Measurements from ENCODE around the gene TMPRSS11A.

Gene TMPRSS11A

GRCh38 chr4:67963356-67963755, at the start of gene TMPRSS11A:
TSS of gene TMPRSS11A (minus strand) at chr4:67963493. CDS start at chr4:67963393, 100 bp downstream.
- DNase-seq, result no peak

GRCh38 chr4:68011684-68012083, 48.4 kb upstream of the TMPRSS11A start:
- DNase-seq, result no peak

GRCh38 chr4:68002906-68003305, 39.6 kb upstream of the TMPRSS11A start:
- no peak for DNase-seq

- DNase-seq, result no peak
These were observed 32.8 kb upstream of the TMPRSS11A start for GRCh38 chr4:67996127-67996526.

GRCh38 chr4:67988991-67989390, 25.7 kb upstream of the TMPRSS11A start:
- no peak for DNase-seq

GRCh38 chr4:67983333-67983732, 20.0 kb upstream of the TMPRSS11A start:
- DNase-seq, result no peak

- no peak for DNase-seq
These were observed 17.2 kb upstream of the TMPRSS11A start for GRCh38 chr4:67980512-67980911.

- DNase-seq, result no peak
These were observed 10.3 kb upstream of the TMPRSS11A start for GRCh38 chr4:67973608-67974007.

- DNase-seq, result no peak
These were observed 8.4 kb downstream of the TMPRSS11A start for GRCh38 chr4:67954890-67955289.

GRCh38 chr4:67941074-67941473, 22.2 kb downstream of the TMPRSS11A start:
- no peak for DNase-seq

GRCh38 chr4:67940506-67940905, 22.8 kb downstream of the TMPRSS11A start:
- no peak for DNase-seq

- DNase-seq, result no peak
These were observed 24.1 kb downstream of the TMPRSS11A start for GRCh38 chr4:67939195-67939594.

GRCh38 chr4:67935888-67936287, 27.4 kb downstream of the TMPRSS11A start:
- DNase-seq, result no peak

- no peak for DNase-seq
These were observed 28.7 kb downstream of the TMPRSS11A start for GRCh38 chr4:67934628-67935027.

- DNase-seq, result no peak
These were observed 29.5 kb downstream of the TMPRSS11A start for GRCh38 chr4:67933755-67934154.

- DNase-seq, result no peak
These were observed 30.3 kb downstream of the TMPRSS11A start for GRCh38 chr4:67933038-67933437.

- no peak for DNase-seq
These were observed 32.0 kb downstream of the TMPRSS11A start for GRCh38 chr4:67931256-67931655.

GRCh38 chr4:67929426-67929825, 33.9 kb downstream of the TMPRSS11A start:
- no peak for DNase-seq

- DNase-seq, result no peak
These were observed 34.7 kb downstream of the TMPRSS11A start for GRCh38 chr4:67928546-67928945.

- no peak for DNase-seq
These were observed 36.0 kb downstream of the TMPRSS11A start for GRCh38 chr4:67927251-67927650.

- DNase-seq, result no peak
These were observed 36.8 kb downstream of the TMPRSS11A start for GRCh38 chr4:67926485-67926884.

- no peak for DNase-seq
These were observed 40.6 kb downstream of the TMPRSS11A start for GRCh38 chr4:67922697-67923096.

- no peak for DNase-seq
These were observed 44.9 kb downstream of the TMPRSS11A start for GRCh38 chr4:67918428-67918827.

GRCh38 chr4:67915400-67915966, 47.8 kb downstream of the TMPRSS11A start:
- no peak for DNase-seq

All from amygdala (tissue), 56 donors.